Neural cell (in vitro differentiated cells): Measurements from ENCODE around the gene AVEN. TPM values are rescaled to one million over a fixed set of nuclear protein-coding genes. Genes with fewer than 3 reads are reported as not detected.

Experiments
- H2AFZ ChIP-seq: fragments of 200-600, 300-800 bp; sonication (generic), shearing (Covaris generic); 2 replicates; pipeline ENCODE4 v1.6.0; 2014; ENCODE audit warnings: low read depth, mild to moderate bottlenecking, antibody characterized with exemption, low read length, moderate library complexity
- H3F3A ChIP-seq: fragments of 200-600 bp; shearing (Covaris generic); 2 replicates; pipeline ENCODE4 v1.6.1; 2016; ENCODE audit warnings: mild to moderate bottlenecking, moderate library complexity, mixed read lengths, antibody characterized with exemption, low read length; ENCODE audit not compliant: insufficient read depth, poor library complexity, severe bottlenecking
- H3K27ac ChIP-seq: fragments of 200-600, 300-800 bp; sonication (generic), shearing (Covaris generic); 2 replicates; pipeline ENCODE4 v1.5.1; 2014; ENCODE audit warnings: mild to moderate bottlenecking, low read length, moderate library complexity
- H3K27me3 ChIP-seq: fragments of 300-800, 200-600 bp; sonication (generic), shearing (Covaris generic); 2 replicates; pipeline ENCODE4 v1.6.0; 2014; ENCODE audit warnings: mild to moderate bottlenecking, low read depth, low read length, moderate library complexity; ENCODE audit not compliant: insufficient read depth
- H3K36me3 ChIP-seq: fragments of 300-800, 200-600 bp; sonication (generic), shearing (Covaris generic); 2 replicates; pipeline ENCODE4 v1.5.1; 2014; ENCODE audit warnings: mild to moderate bottlenecking, antibody characterized with exemption, low read length, moderate library complexity; ENCODE audit not compliant: insufficient read depth
- H3K4me2 ChIP-seq: fragments of 300-800, 200-600 bp; sonication (generic), shearing (Covaris generic); 2 replicates; pipeline ENCODE4 v1.6.0; 2014; ENCODE audit warnings: mild to moderate bottlenecking, low read length
- H3K4me3 ChIP-seq: fragments of 300-800, 200-600 bp; sonication (generic), shearing (Covaris generic); 2 replicates; pipeline ENCODE4 v1.5.1; 2014; ENCODE audit warnings: mild to moderate bottlenecking, low read length, moderate library complexity
- H3K79me2 ChIP-seq: fragments of 200-600 bp; shearing (Covaris generic); replicated peaks from 2 replicates; pipeline ENCODE4 v1.6.0; 2014; ENCODE audit warnings: mild to moderate bottlenecking, low read length, moderate library complexity; ENCODE audit not compliant: insufficient read depth
- H3K9ac ChIP-seq: fragments of 300-800, 200-600 bp; sonication (generic), shearing (Covaris generic); 2 replicates; pipeline ENCODE4 v1.6.1; 2016; ENCODE audit warnings: mild to moderate bottlenecking, low read length, mixed read lengths
- H3K9me2 ChIP-seq: fragments of 200-600 bp; shearing (Covaris generic); 2 replicates; pipeline ENCODE4 v1.6.1; 2016; ENCODE audit warnings: mild to moderate bottlenecking, low read length, mixed read lengths; ENCODE audit not compliant: insufficient read depth
- H3K9me3 ChIP-seq: fragments of 200-600, 300-800 bp; sonication (generic), shearing (Covaris generic); 2 replicates; pipeline ENCODE4 v1.6.1; 2016; ENCODE audit warnings: mild to moderate bottlenecking, mixed run types, low read length, moderate library complexity, mixed read lengths
- H4K20me1 ChIP-seq: fragments of 200-600 bp; shearing (Covaris generic); 2 replicates; pipeline ENCODE4 v1.6.1; 2016; ENCODE audit warnings: mild to moderate bottlenecking, mixed run types; ENCODE audit not compliant: insufficient read depth
- CTCF ChIP-seq: fragments of 450-650 bp; IDR thresholded peaks from 2 replicates; pipeline ENCODE4 v1.5.1; 2014; ENCODE audit warnings: antibody characterized with exemption, mild to moderate bottlenecking, moderate library complexity; ENCODE audit not compliant: poor library complexity, severe bottlenecking
- EP300 ChIP-seq: fragments of 450-650 bp; conservative IDR thresholded peaks from 2 replicates; pipeline ENCODE4 v1.6.1; 2014; ENCODE audit warnings: antibody characterized with exemption, mild to moderate bottlenecking, moderate library complexity; ENCODE audit not compliant: poor library complexity, severe bottlenecking
- EZH2 ChIP-seq: fragments of 200-600, 300-800 bp; shearing (Covaris generic), sonication (generic); IDR thresholded peaks from 2 replicates; pipeline ENCODE4 v1.6.1; 2014; ENCODE audit warnings: antibody characterized with exemption, low read length, borderline replicate concordance, mild to moderate bottlenecking; ENCODE audit not compliant: insufficient read depth, poor library complexity, severe bottlenecking
- MXI1 ChIP-seq: fragments of 450-650 bp; conservative IDR thresholded peaks from 2 replicates; pipeline ENCODE4 v1.6.1; 2014; ENCODE audit warnings: antibody characterized with exemption, mild to moderate bottlenecking; ENCODE audit not compliant: poor library complexity, severe bottlenecking
- POLR2AphosphoS5 ChIP-seq: IDR thresholded peaks from 2 replicates; pipeline ENCODE4 v1.6.1; 2012
- RAD21 ChIP-seq: fragments of 450-650 bp; conservative IDR thresholded peaks from 2 replicates; pipeline ENCODE4 v1.6.1; 2014; ENCODE audit warnings: antibody characterized with exemption, mild to moderate bottlenecking, moderate library complexity
- REST ChIP-seq: IDR thresholded peaks from 2 replicates; pipeline ENCODE4 v1.6.1; 2012; ENCODE audit warnings: borderline replicate concordance
- SMC3 ChIP-seq: fragments of 450-650 bp; conservative IDR thresholded peaks from 2 replicates; pipeline ENCODE4 v1.6.1; 2014; ENCODE audit warnings: antibody characterized with exemption, mild to moderate bottlenecking, moderate library complexity; ENCODE audit not compliant: poor library complexity
- TAF1 ChIP-seq: IDR thresholded peaks from 2 replicates; pipeline ENCODE4 v1.6.1; 2012; ENCODE audit warnings: low read depth
- polyA plus RNA-seq: library from polyadenylated mRNA; depleted of rRNA; stranded (reverse); fragments of >200 nt; gene quantifications from 2 replicates; pipeline ENCODE4 v1.2.3, GENCODE V29; 2014

Gene AVEN
- polyA plus RNA-seq, 1 donor from 2014 or later, result 14.1 TPM

- no peak overlapping the region for H3K4me3 ChIP-seq
- no peak overlapping the region for H3K27ac ChIP-seq
- no peaks in the 10 kb centered on the region for H3K9me3 ChIP-seq
- no peak overlapping the region for H2AFZ ChIP-seq
- H3K9me2 ChIP-seq, result no peaks in the 10 kb centered on the region
- H3K4me2 ChIP-seq, result no peak overlapping the region
- H3K79me2 ChIP-seq, result no peaks in the 10 kb centered on the region
- H3F3A ChIP-seq, result no peaks in the 10 kb centered on the region
- no peaks in the 10 kb centered on the region for H4K20me1 ChIP-seq
- no peak for TF ChIP-seq CTCF
- TF ChIP-seq POLR2AphosphoS5, result no peak
- no peak for TF ChIP-seq TAF1
- TF ChIP-seq EP300, result no peak
- no peak for TF ChIP-seq SMC3
- no peak for TF ChIP-seq EZH2
- H3K36me3 ChIP-seq, result no peaks in the 10 kb centered on the region
- H3K27me3 ChIP-seq, result no peaks in the 10 kb centered on the region
- no peak overlapping the region for H3K9ac ChIP-seq
Observed at GRCh38 chr15:33834892-33835743, 203.9 kb downstream of the AVEN start.

GRCh38 chr15:33831646-33832045 is 207.4 kb downstream of the AVEN start:
- Histone ChIP-seq H4K20me1 (no peaks in the 10 kb centered on the region), H3K9ac (no peak overlapping the region), H3K36me3 (no peaks in the 10 kb centered on the region), H3K4me3 (no peak overlapping the region), H3K27me3 (no peaks in the 10 kb centered on the region), H3K79me2 (no peaks in the 10 kb centered on the region), H3F3A (no peaks in the 10 kb centered on the region), H3K9me3 (no peaks in the 10 kb centered on the region), H3K9me2 (no peaks in the 10 kb centered on the region), H3K27ac (no peak overlapping the region), H2AFZ (no peak overlapping the region), H3K4me2 (no peak overlapping the region)
- TF ChIP-seq REST, result no peak
- no peak for TF ChIP-seq RAD21
- TF ChIP-seq TAF1, result no peak
- TF ChIP-seq MXI1, result no peak
- TF ChIP-seq EP300, result no peak
- no peak for TF ChIP-seq CTCF
